ENCODE measurements around the gene NEK2.
"Not testable (repeated sequence)": the region's sequence is repeated elsewhere in the genome, so short reads cannot be mapped to it uniquely, and the experiment has no call there.

Gene NEK2

GRCh38 chr1:211708006-211708405, 32.6 kb upstream of the NEK2 start:
- Histone ChIP-seq H3K36me3 (ENCODE audit: control insufficient read depth, insufficient read depth, low read length) (no peaks in the 10 kb centered on the region), H3K4me1 (ENCODE audit: control insufficient read depth, insufficient read depth, low read length) (no peaks in the 10 kb centered on the region), H3K27me3 (ENCODE audit: control insufficient read depth, insufficient read depth, low read length) (no peaks in the 10 kb centered on the region), H3K4me3 (ENCODE audit: low read length) (no peak overlapping the region), H3K9me3 (ENCODE audit: control insufficient read depth, low read length) (no peaks in the 10 kb centered on the region), H3K9ac (ENCODE audit: low read length) (no peak overlapping the region)

DNA sequence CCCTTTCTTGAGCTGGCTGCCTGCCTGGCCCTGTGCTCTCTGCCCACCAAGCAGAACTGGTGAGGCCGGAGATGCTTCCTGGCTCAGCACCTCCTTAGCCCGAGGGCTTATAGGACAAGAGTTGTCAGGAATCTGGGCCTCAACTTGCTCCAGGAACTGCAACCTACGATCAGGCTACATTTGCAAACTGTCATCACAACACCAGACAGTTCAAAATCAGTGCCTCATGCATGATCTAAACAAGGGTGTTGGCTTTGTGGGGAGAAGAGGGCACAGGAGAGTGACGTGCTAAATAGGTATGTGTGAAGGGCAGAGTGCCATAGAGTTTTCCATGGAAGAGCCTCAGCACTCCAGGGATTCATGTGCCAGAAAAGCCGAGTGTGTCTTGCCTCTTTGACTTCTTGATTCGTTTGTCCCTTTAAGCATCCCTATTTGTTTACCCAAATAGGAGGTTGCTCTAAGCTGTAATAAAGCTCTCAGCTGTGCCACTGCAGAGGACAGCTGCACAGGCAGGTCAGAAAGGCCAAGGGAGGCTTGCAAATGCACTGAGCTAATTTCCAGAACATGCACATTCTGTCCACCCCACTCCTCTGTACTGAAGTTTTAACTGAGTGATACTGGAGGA, 30.2 kb upstream of the NEK2 start:
- H3K9me3 ChIP-seq (ENCODE audit: control insufficient read depth, low read length), result no peaks in the 10 kb centered on the region
- H3K36me3 ChIP-seq (ENCODE audit: control insufficient read depth, insufficient read depth, low read length), result no peaks in the 10 kb centered on the region
- no peak overlapping the region for H3K9ac ChIP-seq (ENCODE audit: low read length)
- H3K27me3 ChIP-seq (ENCODE audit: control insufficient read depth, insufficient read depth, low read length), result no peaks in the 10 kb centered on the region
- H3K4me3 ChIP-seq (ENCODE audit: low read length), result no peak overlapping the region
- no peaks in the 10 kb centered on the region for H3K4me1 ChIP-seq (ENCODE audit: control insufficient read depth, insufficient read depth, low read length)

GRCh38 chr1:211704543-211704942, 29.1 kb upstream of the NEK2 start:
- Histone ChIP-seq H3K27me3 (ENCODE audit: control insufficient read depth, insufficient read depth, low read length) (no peaks in the 10 kb centered on the region), H3K4me3 (ENCODE audit: low read length) (no peak overlapping the region), H3K36me3 (ENCODE audit: control insufficient read depth, insufficient read depth, low read length) (no peaks in the 10 kb centered on the region), H3K9ac (ENCODE audit: low read length) (no peak overlapping the region), H3K4me1 (ENCODE audit: control insufficient read depth, insufficient read depth, low read length) (no peaks in the 10 kb centered on the region), H3K9me3 (ENCODE audit: control insufficient read depth, low read length) (no peaks in the 10 kb centered on the region)

- Histone ChIP-seq H3K9ac (ENCODE audit: low read length) (no peak overlapping the region), H3K4me1 (ENCODE audit: control insufficient read depth, insufficient read depth, low read length) (no peaks in the 10 kb centered on the region), H3K4me3 (ENCODE audit: low read length) (no peak overlapping the region), H3K27me3 (ENCODE audit: control insufficient read depth, insufficient read depth, low read length) (no peaks in the 10 kb centered on the region), H3K36me3 (ENCODE audit: control insufficient read depth, insufficient read depth, low read length) (no peaks in the 10 kb centered on the region), H3K9me3 (ENCODE audit: control insufficient read depth, low read length) (no peaks in the 10 kb centered on the region)
Measured at GRCh38 chr1:211703812-211704537, 28.6 kb upstream of the NEK2 start.

DNA sequence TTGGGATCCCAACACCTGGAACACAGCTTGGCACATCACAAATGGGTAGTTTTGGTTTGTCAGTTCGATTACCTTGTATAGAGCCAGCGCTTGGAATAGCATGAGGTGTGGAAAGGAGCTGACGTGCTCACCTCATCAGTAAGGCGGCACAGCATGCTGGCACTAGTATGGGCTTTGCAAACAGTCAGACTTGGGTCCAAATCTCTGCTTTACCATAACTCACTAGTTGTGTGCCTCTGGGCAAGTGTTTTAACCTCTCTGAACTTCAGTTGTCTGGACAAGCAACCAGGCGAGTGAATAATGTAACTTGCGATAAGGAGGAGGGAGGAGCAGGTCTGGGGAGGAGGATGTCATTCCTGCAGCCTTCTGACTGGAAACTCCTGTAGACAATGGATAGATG, 26.3 kb upstream of the NEK2 start:
- H3K4me3 ChIP-seq (ENCODE audit: low read length), result no peak overlapping the region
- H3K4me1 ChIP-seq (ENCODE audit: control insufficient read depth, insufficient read depth, low read length), result no peaks in the 10 kb centered on the region
- no peaks in the 10 kb centered on the region for H3K9me3 ChIP-seq (ENCODE audit: control insufficient read depth, low read length)
- H3K9ac ChIP-seq (ENCODE audit: low read length), result no peak overlapping the region
- H3K27me3 ChIP-seq (ENCODE audit: control insufficient read depth, insufficient read depth, low read length), result no peaks in the 10 kb centered on the region
- H3K36me3 ChIP-seq (ENCODE audit: control insufficient read depth, insufficient read depth, low read length), result no peaks in the 10 kb centered on the region

DNA sequence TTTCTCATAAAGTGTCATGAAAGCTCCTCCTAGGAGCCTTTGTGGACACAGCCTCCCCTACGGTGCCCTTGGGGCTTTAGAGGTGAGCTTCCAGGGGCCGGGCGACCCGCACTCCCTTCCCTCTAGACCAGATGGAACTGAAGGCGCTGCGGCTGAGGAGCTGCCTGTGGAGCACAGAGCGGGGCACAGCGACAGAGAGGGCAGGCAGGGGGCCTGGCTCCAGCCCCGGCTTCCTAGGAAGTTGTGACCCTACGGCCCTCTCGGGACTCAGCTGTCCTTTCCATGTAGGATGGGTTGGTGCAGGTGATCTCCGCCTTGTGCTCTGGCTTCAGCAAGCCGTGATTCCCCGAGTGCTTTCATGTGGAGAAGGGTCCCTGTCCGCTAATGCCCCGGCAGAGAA, 23.6 kb upstream of the NEK2 start:
- H3K9me3 ChIP-seq (ENCODE audit: control insufficient read depth, low read length), result no peaks in the 10 kb centered on the region
- H3K27me3 ChIP-seq (ENCODE audit: control insufficient read depth, insufficient read depth, low read length), result no peaks in the 10 kb centered on the region
- no peaks in the 10 kb centered on the region for H3K4me1 ChIP-seq (ENCODE audit: control insufficient read depth, insufficient read depth, low read length)
- no peak overlapping the region for H3K9ac ChIP-seq (ENCODE audit: low read length)
- H3K36me3 ChIP-seq (ENCODE audit: control insufficient read depth, insufficient read depth, low read length), result no peaks in the 10 kb centered on the region
- H3K4me3 ChIP-seq (ENCODE audit: low read length), result no peak overlapping the region

DNA sequence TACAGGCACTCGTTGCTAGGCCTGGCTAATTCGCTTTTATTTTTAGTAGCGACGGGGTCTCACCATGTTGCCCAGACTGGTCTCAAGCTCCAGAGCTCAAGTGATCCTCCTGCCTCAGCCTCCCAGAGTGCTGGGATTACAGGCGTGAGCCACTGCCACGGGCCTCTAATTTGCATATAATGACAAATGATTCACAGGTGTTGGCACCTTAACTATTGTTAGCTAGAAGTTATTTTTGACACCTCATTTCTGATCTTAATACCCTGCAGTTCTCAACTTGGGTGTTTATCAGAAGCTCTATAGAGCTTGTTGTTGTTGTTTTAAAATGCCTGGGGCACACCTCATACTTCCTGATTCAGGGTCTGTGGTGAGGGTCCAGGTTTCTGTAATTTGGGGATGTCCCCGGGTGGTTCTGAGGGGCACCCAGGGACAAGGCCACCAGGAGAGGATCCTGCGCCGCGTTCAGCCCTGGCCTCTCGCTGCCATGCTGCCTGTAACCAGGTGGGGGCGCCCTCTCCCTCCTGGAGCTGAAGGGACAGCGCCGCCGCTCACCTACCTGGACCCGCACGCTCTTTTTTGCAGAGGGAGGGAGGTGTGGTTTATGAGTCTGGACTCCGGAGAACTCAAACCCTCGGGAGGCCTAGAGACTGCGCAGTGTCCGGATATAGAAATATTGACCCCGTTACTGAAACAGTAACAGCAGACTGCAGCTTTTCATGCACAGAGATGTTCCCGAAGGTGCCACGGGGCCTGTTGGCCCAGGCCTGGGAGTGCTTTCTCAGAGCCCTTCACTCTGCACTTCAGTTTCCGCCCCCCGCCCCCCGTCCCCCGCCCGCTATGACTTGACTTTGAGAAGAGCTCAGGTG, 23.0 kb upstream of the NEK2 start:
- no peaks in the 10 kb centered on the region for H3K27me3 ChIP-seq (ENCODE audit: control insufficient read depth, insufficient read depth, low read length)
- H3K9ac ChIP-seq (ENCODE audit: low read length), result no peak overlapping the region
- H3K4me1 ChIP-seq (ENCODE audit: control insufficient read depth, insufficient read depth, low read length), result no peaks in the 10 kb centered on the region
- no peak overlapping the region for H3K4me3 ChIP-seq (ENCODE audit: low read length)
- H3K9me3 ChIP-seq (ENCODE audit: control insufficient read depth, low read length), result no peaks in the 10 kb centered on the region
- H3K36me3 ChIP-seq (ENCODE audit: control insufficient read depth, insufficient read depth, low read length), result no peaks in the 10 kb centered on the region

GRCh38 chr1:211697356-211697755, 21.9 kb upstream of the NEK2 start:
- no peaks in the 10 kb centered on the region for H3K27me3 ChIP-seq (ENCODE audit: control insufficient read depth, insufficient read depth, low read length)
- H3K36me3 ChIP-seq (ENCODE audit: control insufficient read depth, insufficient read depth, low read length), result no peaks in the 10 kb centered on the region
- no peaks in the 10 kb centered on the region for H3K9me3 ChIP-seq (ENCODE audit: control insufficient read depth, low read length)
- H3K4me3 ChIP-seq (ENCODE audit: low read length), result no peak overlapping the region
- H3K9ac ChIP-seq (ENCODE audit: low read length), result no peak overlapping the region
- H3K4me1 ChIP-seq (ENCODE audit: control insufficient read depth, insufficient read depth, low read length), result no peaks in the 10 kb centered on the region

GRCh38 chr1:211695135-211695816, 19.9 kb upstream of the NEK2 start:
- H3K27me3 ChIP-seq (ENCODE audit: control insufficient read depth, insufficient read depth, low read length), result no peaks in the 10 kb centered on the region
- no peak overlapping the region for H3K9ac ChIP-seq (ENCODE audit: low read length)
- no peaks in the 10 kb centered on the region for H3K4me1 ChIP-seq (ENCODE audit: control insufficient read depth, insufficient read depth, low read length)
- no peaks in the 10 kb centered on the region for H3K36me3 ChIP-seq (ENCODE audit: control insufficient read depth, insufficient read depth, low read length)
- no peak overlapping the region for H3K4me3 ChIP-seq (ENCODE audit: low read length)
- no peaks in the 10 kb centered on the region for H3K9me3 ChIP-seq (ENCODE audit: control insufficient read depth, low read length)

GRCh38 chr1:211693911-211694310, 18.5 kb upstream of the NEK2 start:
- not testable (repeated sequence) for H3K27me3 ChIP-seq (ENCODE audit: control insufficient read depth, insufficient read depth, low read length); H3K36me3 ChIP-seq (ENCODE audit: control insufficient read depth, insufficient read depth, low read length); H3K4me1 ChIP-seq (ENCODE audit: control insufficient read depth, insufficient read depth, low read length); H3K9ac ChIP-seq (ENCODE audit: low read length); H3K4me3 ChIP-seq (ENCODE audit: low read length); H3K9me3 ChIP-seq (ENCODE audit: control insufficient read depth, low read length)

DNA sequence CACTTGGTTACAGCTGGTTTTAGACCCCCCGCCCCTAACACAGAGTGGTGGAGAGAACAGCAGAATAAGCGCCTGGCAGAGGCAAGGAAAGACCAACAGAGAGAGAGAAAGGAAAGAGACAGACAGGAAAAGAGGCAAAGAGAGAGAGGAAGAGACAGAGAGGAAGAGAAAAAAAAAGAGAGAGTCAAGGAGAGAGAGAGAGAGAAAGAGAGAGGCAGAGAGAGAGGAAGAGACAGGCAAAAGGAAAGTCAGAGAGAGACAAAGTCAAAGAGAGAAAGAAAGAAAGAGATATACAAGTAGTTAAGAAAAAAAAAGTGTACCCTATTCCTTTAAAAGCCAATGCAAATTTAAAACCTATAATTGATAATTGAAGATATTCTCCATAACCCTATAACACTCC, 13.0 kb upstream of the NEK2 start:
- Histone ChIP-seq H3K9me3 (ENCODE audit: control insufficient read depth, low read length) (no peaks in the 10 kb centered on the region), H3K9ac (ENCODE audit: low read length) (no peak overlapping the region), H3K4me1 (ENCODE audit: control insufficient read depth, insufficient read depth, low read length) (no peaks in the 10 kb centered on the region), H3K27me3 (ENCODE audit: control insufficient read depth, insufficient read depth, low read length) (peaks cover 5% of the 10 kb centered on the region), H3K4me3 (ENCODE audit: low read length) (no peak overlapping the region), H3K36me3 (ENCODE audit: control insufficient read depth, insufficient read depth, low read length) (no peaks in the 10 kb centered on the region)
